ENCODE data around the gene FKBP11. TPM values are rescaled to one million over a fixed set of nuclear protein-coding genes. Genes with fewer than 3 reads are reported as not detected.
A peak's percentile ranks its signal among the peaks of the same experiment; 100 is the strongest.

Gene FKBP11
- total and polyA plus RNA-seq, 2 of the 13 experiments (the other 11 are each of a cell fraction or from before 2014, with no cell fraction given): 15.5 to 19.4 TPM

GRCh38 chr12:48890657-48891418 lies 34.5 kb downstream of the FKBP11 start:
- WGBS (ENCODE audit: low lambda C conversion rate): 11% methylated on average over 19 of the region's 37 CpGs
- Histone ChIP-seq H3K27ac (ENCODE audit: extremely low read length, insufficient read depth, low read length) (no peak overlapping the region), H3K79me2 (ENCODE audit: insufficient read depth, low read length) (no peaks in the 10 kb centered on the region), H3K4me1 (ENCODE audit: insufficient read depth, low read length) (peaks cover 33% of the 10 kb centered on the region), H3K36me3 (replicated peaks in 1 of 2; ENCODE audit: control insufficient read depth in 1 of 2, insufficient read depth in 2 of 2, low read length in 2 of 2) (no peaks in the 10 kb centered on the region), H3K9me3 (ENCODE audit: low read length) (no peaks in the 10 kb centered on the region), H3K4me2 (ENCODE audit: low read depth, low read length) (peak overlapping the region; percentile 58), H3K4me3 (replicated peaks in 1 of 3; ENCODE audit: insufficient read depth in 1 of 3, low read depth in 2 of 3, low read length in 3 of 3) (peak overlapping the region in 1 of 3 experiments; percentile 34; a peak in 1 of 6 replicates), H4K20me1 (ENCODE audit: insufficient read depth, low read length) (no peaks in the 10 kb centered on the region), H2AFZ (ENCODE audit: low read length) (no peak overlapping the region), H3K9ac (ENCODE audit: insufficient read depth, low read depth, low read length) (peak overlapping the region; percentile 31; the same call in 1 of the 2 replicates), H3K27me3 (ENCODE audit: control insufficient read depth in 1 of 2, insufficient read depth in 2 of 2, low read length in 2 of 2) (peaks cover 1 to 10% of the 10 kb centered on the region in 2 experiments; a peak in 3 of 5 replicates)
- DNase-seq (ENCODE audit: low spot score) (peak; percentile 48), ATAC-seq (peak; percentile 97), FAIRE-seq (no peak)
- ChIA-PET POLR2A (interaction anchor here (1.3 to 3.3 kb wide), 6 partner anchors 10 to 38 kb away, joined by 3 to 33 read pairs (median 4); partner anchors contain the start of genes DDX23 and RND1), CTCF (ENCODE audit: low intra/inter-chr PET ratio, low total read pairs) (interaction anchor here (1.0 to 3.0 kb wide), 3 partner anchors 35 to 46 kb away, joined by 3 to 64 read pairs (median 7); partner anchors contain the start of gene DDX23)
- BruUV-seq (replicated peaks): no TSS peak
- intact Hi-C loops (cut with micrococcal nuclease; ENCODE audit: unreplicated experiment): loop anchor here (1.0 to 2.0 kb wide), 2 partner anchors 38 to 46 kb away; no protein-coding TSS in a partner anchor
- in situ Hi-C loops (cut with HindIII; ENCODE audit: extremely low pct_ligation_motif_present, low pct_unique_long_range_greater_than_20kb): no loop called here
- no peak for TF ChIP-seq ZNF710 (CRISPR knock-in tag; IDR thresholded peaks at IDR 0.05; ENCODE audit: borderline replicate concordance)
- TF ChIP-seq, protein P1, sequence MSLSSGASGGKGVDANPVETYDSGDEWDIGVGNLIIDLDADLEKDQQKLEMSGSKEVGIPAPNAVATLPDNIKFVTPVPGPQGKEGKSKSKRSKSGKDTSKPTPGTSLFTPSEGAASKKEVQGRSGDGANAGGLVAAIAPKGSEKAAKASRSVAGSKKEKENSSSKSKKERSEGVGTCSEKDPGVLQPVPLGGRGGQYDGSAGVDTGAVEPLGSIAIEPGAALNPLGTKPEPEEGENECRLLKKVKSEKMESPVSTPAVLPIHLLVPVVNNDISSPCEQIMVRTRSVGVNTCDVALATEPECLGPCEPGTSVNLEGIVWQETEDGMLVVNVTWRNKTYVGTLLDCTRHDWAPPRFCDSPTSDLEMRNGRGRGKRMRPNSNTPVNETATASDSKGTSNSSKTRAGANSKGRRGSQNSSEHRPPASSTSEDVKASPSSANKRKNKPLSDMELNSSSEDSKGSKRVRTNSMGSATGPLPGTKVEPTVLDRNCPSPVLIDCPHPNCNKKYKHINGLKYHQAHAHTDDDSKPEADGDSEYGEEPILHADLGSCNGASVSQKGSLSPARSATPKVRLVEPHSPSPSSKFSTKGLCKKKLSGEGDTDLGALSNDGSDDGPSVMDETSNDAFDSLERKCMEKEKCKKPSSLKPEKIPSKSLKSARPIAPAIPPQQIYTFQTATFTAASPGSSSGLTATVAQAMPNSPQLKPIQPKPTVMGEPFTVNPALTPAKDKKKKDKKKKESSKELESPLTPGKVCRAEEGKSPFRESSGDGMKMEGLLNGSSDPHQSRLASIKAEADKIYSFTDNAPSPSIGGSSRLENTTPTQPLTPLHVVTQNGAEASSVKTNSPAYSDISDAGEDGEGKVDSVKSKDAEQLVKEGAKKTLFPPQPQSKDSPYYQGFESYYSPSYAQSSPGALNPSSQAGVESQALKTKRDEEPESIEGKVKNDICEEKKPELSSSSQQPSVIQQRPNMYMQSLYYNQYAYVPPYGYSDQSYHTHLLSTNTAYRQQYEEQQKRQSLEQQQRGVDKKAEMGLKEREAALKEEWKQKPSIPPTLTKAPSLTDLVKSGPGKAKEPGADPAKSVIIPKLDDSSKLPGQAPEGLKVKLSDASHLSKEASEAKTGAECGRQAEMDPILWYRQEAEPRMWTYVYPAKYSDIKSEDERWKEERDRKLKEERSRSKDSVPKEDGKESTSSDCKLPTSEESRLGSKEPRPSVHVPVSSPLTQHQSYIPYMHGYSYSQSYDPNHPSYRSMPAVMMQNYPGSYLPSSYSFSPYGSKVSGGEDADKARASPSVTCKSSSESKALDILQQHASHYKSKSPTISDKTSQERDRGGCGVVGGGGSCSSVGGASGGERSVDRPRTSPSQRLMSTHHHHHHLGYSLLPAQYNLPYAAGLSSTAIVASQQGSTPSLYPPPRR (CRISPR knock-in tag; IDR thresholded peaks at IDR 0.05; ENCODE audit: borderline replicate concordance): peak; percentile 48; the same call in 1 of the 2 replicates
- TF ChIP-seq KLF16 (CRISPR knock-in tag; IDR thresholded peaks at IDR 0.05): peak in 1 of 2 experiments; percentile 61; a peak in 1 of 4 replicates
- TF ChIP-seq GATAD1 (CRISPR knock-in tag; IDR thresholded peaks at IDR 0.05): peak; percentile 47; the same call in 1 of the 2 replicates
- TF ChIP-seq SOX5 (CRISPR knock-in tag; IDR thresholded peaks at IDR 0.05; ENCODE audit: borderline replicate concordance): peak; percentile 28; the same call in 1 of the 2 replicates
- TF ChIP-seq, protein P2, sequence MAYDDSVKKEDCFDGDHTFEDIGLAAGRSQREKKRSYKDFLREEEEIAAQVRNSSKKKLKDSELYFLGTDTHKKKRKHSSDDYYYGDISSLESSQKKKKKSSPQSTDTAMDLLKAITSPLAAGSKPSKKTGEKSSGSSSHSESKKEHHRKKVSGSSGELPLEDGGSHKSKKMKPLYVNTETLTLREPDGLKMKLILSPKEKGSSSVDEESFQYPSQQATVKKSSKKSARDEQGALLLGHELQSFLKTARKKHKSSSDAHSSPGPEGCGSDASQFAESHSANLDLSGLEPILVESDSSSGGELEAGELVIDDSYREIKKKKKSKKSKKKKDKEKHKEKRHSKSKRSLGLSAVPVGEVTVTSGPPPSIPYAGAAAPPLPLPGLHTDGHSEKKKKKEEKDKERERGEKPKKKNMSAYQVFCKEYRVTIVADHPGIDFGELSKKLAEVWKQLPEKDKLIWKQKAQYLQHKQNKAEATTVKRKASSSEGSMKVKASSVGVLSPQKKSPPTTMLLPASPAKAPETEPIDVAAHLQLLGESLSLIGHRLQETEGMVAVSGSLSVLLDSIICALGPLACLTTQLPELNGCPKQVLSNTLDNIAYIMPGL (CRISPR knock-in tag; IDR thresholded peaks at IDR 0.05; ENCODE audit: borderline replicate concordance in 1 of 2, low read depth in 1 of 2): peak; percentile 60 to 79; a peak in 2 of 4 replicates
- peak; percentile 72 for TF ChIP-seq XRCC5 (optimal IDR thresholded peaks at IDR 0.05; ENCODE audit: low read length)
- no peak for TF ChIP-seq FOXA1 (IDR thresholded peaks at IDR 0.05)
- TF ChIP-seq FOXA1 (CRISPR knock-in tag; IDR thresholded peaks at IDR 0.05): no peak
- TF ChIP-seq MXD4 (CRISPR knock-in tag; IDR thresholded peaks at IDR 0.05): 0 out of 2 replicates have a peak, but pooled peaks have one; percentile 52
- TF ChIP-seq ZNF136 (CRISPR knock-in tag; IDR thresholded peaks at IDR 0.05; ENCODE audit: low read depth): 0 out of 2 replicates have a peak, but pooled peaks have one; percentile 47
